ENCODE results near the gene ZNF91.
A peak's percentile ranks its signal among the peaks of the same experiment; 100 is the strongest.
"Not testable (repeated sequence)": the region's sequence is repeated elsewhere in the genome, so short reads cannot be mapped to it uniquely, and the experiment has no call there.

Gene ZNF91

GRCh38 chr19:23436318-23436717, 41.0 kb upstream of the ZNF91 start:
- TF ChIP-seq CTCF (IDR thresholded peaks at IDR 0.05; ENCODE audit: low read length) (peak; percentile 39), EZH2 (optimal IDR thresholded peaks at IDR 0.05; ENCODE audit: low read depth, low read length) (no peak)
- Histone ChIP-seq H3F3A (ENCODE audit: insufficient read depth, low read length) (no peaks in the 10 kb centered on the region), H3K36me3 (replicated peaks; ENCODE audit: insufficient read depth, low read length) (no peaks in the 10 kb centered on the region), H3K9me3 (replicated peaks; ENCODE audit: insufficient read depth, low read length) (no peaks in the 10 kb centered on the region; the same call in 1 of the 2 replicates), H3K27me3 (replicated peaks; ENCODE audit: insufficient read depth, low read length) (no peaks in the 10 kb centered on the region), H2AFZ (ENCODE audit: low read length) (no peak overlapping the region), H3K27ac (ENCODE audit: low read length) (no peak overlapping the region), H3K9me2 (replicated peaks; ENCODE audit: insufficient read depth, low read length) (no peaks in the 10 kb centered on the region), H3K4me1 (ENCODE audit: low read length) (no peaks in the 10 kb centered on the region), H3K4me2 (ENCODE audit: low read depth, low read length) (no peak overlapping the region), H3K4me3 (ENCODE audit: low read length) (no peak overlapping the region), H4K20me1 (ENCODE audit: insufficient read depth, low read length) (no peaks in the 10 kb centered on the region), H3K79me2 (ENCODE audit: low read length) (no peaks in the 10 kb centered on the region), H3K9ac (ENCODE audit: low read length) (no peak overlapping the region)
- peak; percentile 11 for DNase-seq

GRCh38 chr19:23420824-23421223, 25.6 kb upstream of the ZNF91 start:
- no peaks in the 10 kb centered on the region for H3K4me1 ChIP-seq (ENCODE audit: low read length)
- H3K79me2 ChIP-seq (ENCODE audit: low read length), result no peaks in the 10 kb centered on the region
- H3F3A ChIP-seq (ENCODE audit: insufficient read depth, low read length), result no peaks in the 10 kb centered on the region
- DNase-seq, result no peak
- H3K4me2 ChIP-seq (ENCODE audit: low read depth, low read length), result no peak overlapping the region
- no peak overlapping the region for H2AFZ ChIP-seq (ENCODE audit: low read length)
- H3K36me3 ChIP-seq (replicated peaks; ENCODE audit: insufficient read depth, low read length), result no peaks in the 10 kb centered on the region
- no peaks in the 10 kb centered on the region for H3K9me2 ChIP-seq (replicated peaks; ENCODE audit: insufficient read depth, low read length)
- no peak overlapping the region for H3K27ac ChIP-seq (ENCODE audit: low read length)
- TF ChIP-seq CTCF (IDR thresholded peaks at IDR 0.05; ENCODE audit: low read length) (no peak), EZH2 (optimal IDR thresholded peaks at IDR 0.05; ENCODE audit: low read depth, low read length) (no peak), EZH2phosphoT487 (IDR thresholded peaks at IDR 0.05; ENCODE audit: low read length) (no peak)
- H3K27me3 ChIP-seq (replicated peaks; ENCODE audit: insufficient read depth, low read length), result no peaks in the 10 kb centered on the region
- no peak overlapping the region for H3K4me3 ChIP-seq (ENCODE audit: low read length)
- H3K9me3 ChIP-seq (replicated peaks; ENCODE audit: insufficient read depth, low read length), result no peaks in the 10 kb centered on the region
- H3K9ac ChIP-seq (ENCODE audit: low read length), result no peak overlapping the region
- H4K20me1 ChIP-seq (ENCODE audit: insufficient read depth, low read length), result no peaks in the 10 kb centered on the region

GRCh38 chr19:23419261-23419660, 24.0 kb upstream of the ZNF91 start:
- H3K4me2 ChIP-seq (ENCODE audit: low read depth, low read length); H3K36me3 ChIP-seq (replicated peaks; ENCODE audit: insufficient read depth, low read length); H3K27me3 ChIP-seq (replicated peaks; ENCODE audit: insufficient read depth, low read length); H3F3A ChIP-seq (ENCODE audit: insufficient read depth, low read length); H3K9me3 ChIP-seq (replicated peaks; ENCODE audit: insufficient read depth, low read length); H2AFZ ChIP-seq (ENCODE audit: low read length); H3K9me2 ChIP-seq (replicated peaks; ENCODE audit: insufficient read depth, low read length); H3K4me3 ChIP-seq (ENCODE audit: low read length); H3K79me2 ChIP-seq (ENCODE audit: low read length); H4K20me1 ChIP-seq (ENCODE audit: insufficient read depth, low read length); DNase-seq; H3K27ac ChIP-seq (ENCODE audit: low read length); H3K9ac ChIP-seq (ENCODE audit: low read length); H3K4me1 ChIP-seq (ENCODE audit: low read length): not testable (repeated sequence)

GRCh38 chr19:23415561-23416191, 20.4 kb upstream of the ZNF91 start:
- no peaks in the 10 kb centered on the region for H3K36me3 ChIP-seq (replicated peaks; ENCODE audit: insufficient read depth, low read length)
- peak overlapping the region; percentile 58 for H2AFZ ChIP-seq (ENCODE audit: low read length)
- H3K4me1 ChIP-seq (ENCODE audit: low read length), result no peaks in the 10 kb centered on the region
- no peaks in the 10 kb centered on the region for H3K9me2 ChIP-seq (replicated peaks; ENCODE audit: insufficient read depth, low read length)
- H3K27me3 ChIP-seq (replicated peaks; ENCODE audit: insufficient read depth, low read length), result no peaks in the 10 kb centered on the region
- DNase-seq, result no peak
- no peak overlapping the region for H3K9ac ChIP-seq (ENCODE audit: low read length)
- TF ChIP-seq EZH2 (optimal IDR thresholded peaks at IDR 0.05; ENCODE audit: low read depth, low read length) (no peak), EZH2phosphoT487 (IDR thresholded peaks at IDR 0.05; ENCODE audit: low read length) (no peak), CTCF (IDR thresholded peaks at IDR 0.05; ENCODE audit: low read length) (no peak)
- no peaks in the 10 kb centered on the region for H3F3A ChIP-seq (ENCODE audit: insufficient read depth, low read length)
- no peak overlapping the region for H3K27ac ChIP-seq (ENCODE audit: low read length)
- H3K4me3 ChIP-seq (ENCODE audit: low read length), result peak overlapping the region; percentile 54
- H3K79me2 ChIP-seq (ENCODE audit: low read length), result no peaks in the 10 kb centered on the region
- no peaks in the 10 kb centered on the region for H4K20me1 ChIP-seq (ENCODE audit: insufficient read depth, low read length)
- H3K4me2 ChIP-seq (ENCODE audit: low read depth, low read length), result peak overlapping the region; percentile 60; the same call in 1 of the 2 replicates
- no peaks in the 10 kb centered on the region for H3K9me3 ChIP-seq (replicated peaks; ENCODE audit: insufficient read depth, low read length)

All from MM.1S (cell line).